HG03108 (cell line): ENCODE data around the gene INPP5D.

Experiments used
- ATAC-seq: cut with Tn5 transposase; IDR thresholded peaks from one replicate; pipeline ENCODE4 v1.9.1; 2021; ENCODE audit warnings: moderate library complexity; ENCODE audit not compliant: unreplicated experiment

The INPP5D gene

DNA sequence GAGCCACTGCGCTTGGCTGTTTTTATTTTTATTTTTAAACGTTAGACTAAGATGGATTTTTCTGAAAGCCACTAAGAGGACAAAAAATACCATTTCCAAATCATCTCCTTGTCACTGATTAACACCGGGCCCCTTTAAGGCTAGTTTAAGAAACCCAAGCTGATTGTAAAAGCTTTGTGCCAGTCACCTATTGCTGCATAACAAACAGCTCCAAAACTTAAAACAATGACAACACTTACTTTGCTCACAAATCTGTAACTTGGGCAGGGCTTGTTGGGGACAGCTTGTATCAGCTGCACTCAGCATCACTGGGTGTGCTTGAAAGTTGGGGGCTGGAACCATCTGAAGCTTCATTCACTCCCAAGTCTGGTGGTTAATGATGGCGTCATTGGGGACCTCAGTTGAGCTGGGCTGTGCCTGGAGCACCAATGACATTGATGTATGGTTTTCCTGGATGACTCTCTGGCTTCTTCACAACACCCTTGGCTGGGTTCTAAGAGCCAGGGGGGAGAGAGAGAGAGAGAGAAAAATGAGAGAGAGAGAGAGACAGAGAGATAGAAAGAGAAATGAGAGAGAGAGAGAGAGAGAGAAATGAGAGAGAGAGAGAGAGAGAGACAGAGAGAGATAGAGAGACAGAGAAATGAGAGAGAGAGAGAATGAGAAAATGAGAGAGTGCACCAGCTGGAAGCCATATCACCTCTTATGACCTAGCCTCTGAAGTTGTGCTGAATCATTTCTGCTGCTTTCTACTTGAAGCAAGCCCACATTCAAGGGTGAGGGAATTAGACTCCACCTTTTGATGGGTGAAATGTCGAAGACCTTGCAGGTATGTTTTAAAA lies 165.3 kb downstream of the INPP5D start:
- ATAC-seq: no peak

DNA sequence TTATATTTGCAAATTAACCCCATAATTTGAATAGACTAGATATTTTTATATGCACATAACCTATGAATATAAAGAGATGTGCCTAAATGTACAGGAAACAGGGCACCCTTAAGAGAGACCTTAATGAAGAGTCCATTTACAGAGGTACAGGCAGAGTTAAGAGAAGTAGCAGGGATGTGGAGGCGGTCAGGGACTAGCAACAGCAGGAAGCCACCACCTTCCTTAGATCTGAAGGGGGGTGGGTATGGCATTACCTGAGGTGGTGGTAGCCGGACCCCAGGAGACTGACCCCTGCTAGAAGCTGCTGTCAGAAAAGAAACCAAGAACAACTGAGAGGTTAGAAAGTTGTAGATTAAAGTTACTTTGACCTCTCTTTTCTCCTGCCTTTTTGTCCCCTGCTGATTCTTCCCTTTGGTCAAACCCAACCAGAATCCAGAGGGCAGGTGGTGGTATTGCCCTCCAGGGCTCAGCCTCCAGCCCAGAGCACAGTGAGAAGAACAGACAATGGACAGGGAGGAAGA lies 166.4 kb downstream of the INPP5D start:
- ATAC-seq: no peak

DNA sequence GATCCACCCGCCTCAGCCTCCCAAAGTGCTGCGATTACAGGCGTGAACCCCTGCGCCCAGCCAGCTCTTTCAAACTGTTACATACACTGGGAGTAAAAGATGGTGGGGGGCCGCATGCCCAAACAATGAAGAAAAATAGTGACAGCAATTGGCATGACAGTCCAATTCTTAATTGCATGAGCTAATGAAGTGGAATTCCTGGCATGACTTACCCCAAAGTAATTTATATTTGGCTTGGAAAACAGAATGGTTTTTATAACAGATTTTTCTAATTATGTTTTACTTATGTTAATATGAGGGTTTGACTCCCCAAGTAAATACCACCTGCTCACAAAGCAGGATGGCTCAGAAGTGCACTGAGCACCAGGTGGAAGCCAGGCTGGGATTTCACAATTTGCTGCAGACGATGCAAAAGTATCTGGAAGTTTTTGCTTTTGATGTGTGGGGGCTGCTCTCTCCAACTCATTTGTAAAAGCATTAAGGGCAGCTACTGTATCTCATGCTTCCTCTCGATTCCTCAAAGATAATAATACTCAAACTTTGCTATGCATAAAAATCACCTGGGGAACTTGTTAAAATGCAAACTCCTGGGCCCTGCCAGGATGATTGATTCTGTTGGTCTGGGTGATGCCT lies 167.3 kb downstream of the INPP5D start:
- ATAC-seq: no peak

DNA sequence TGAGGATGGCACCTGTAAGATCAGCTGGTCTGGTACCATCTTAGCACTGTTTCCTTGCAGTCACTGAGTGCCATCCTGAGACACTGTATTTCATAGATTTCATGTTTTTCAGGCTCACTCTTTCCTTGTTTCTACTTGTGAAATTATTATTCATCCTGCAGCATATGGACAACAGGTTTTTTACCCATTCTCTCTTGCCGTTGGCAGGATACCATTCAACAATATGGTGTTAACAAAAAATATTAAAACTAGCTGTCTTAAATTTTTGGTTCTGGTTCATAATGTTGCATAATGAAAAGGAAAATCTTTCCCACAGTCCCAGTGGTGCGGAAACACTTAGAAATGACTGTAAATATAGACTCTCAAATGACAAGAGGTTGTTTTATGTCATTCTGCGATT lies 168.2 kb downstream of the INPP5D start:
- no peak for ATAC-seq

DNA sequence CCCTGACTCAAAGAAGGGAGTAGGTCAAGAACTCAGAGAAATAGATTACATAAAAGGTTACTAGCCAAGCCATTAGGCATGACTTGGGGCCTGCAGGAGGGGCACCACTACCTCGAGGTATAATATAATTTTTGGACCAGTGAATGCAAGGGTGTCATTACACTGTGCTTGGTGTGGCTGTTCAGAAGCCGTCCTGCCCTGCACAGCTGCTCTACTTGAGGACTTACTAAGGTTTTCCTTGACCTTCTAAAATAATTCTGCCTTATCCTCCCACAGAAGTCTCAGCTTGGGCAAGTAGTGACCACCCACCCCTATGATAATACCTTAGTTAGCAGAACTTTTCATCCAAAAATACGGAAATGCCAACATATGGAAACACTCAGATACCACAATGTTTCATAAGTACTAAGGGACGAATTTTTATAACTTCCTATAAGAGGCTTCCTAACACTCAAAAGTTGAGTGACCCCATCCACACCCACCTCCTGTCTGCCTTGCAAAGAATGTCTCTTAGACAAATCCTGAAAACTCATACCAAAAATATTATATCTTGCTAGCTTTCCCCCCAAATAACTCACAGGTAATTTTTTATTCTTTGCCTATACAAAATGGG lies 173.6 kb downstream of the INPP5D start:
- no peak for ATAC-seq

DNA sequence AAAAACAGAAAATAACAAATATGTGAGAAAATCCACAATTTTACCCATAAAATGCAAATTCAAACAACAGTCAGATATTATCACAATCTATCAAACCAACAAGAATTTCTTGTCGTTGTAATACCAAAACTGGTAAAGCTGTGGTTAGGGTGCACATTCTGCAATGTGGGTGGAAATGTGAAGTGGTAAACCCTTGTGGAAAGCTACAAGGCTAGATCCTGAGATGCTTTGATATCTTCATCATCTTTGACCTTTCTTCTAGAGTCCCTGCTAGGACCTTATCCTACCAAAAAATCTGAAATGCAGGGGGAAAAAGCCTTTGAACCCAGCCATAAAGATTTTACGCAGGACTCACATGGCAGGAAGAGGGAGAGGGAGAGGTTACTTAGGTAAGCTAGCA lies 174.1 kb downstream of the INPP5D start:
- ATAC-seq: no peak

DNA sequence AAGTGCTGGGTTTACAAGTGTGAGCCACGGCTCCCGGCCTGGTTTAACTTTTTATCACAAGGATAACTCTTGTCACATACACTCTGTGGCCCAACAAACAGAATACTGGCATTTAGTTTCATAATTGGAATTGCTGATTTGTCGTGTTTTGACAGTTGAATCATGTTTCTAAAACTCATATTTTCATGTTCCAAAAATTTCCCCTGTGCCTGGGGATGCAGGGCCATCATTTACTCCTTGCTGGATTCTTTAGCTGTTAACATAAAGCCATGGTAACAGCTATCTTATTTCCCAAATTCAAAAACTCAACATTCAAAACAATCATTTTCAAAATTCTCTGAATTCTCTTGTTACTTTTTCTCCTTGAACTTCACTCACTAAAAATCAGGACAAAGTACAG lies 174.9 kb downstream of the INPP5D start:
- no peak for ATAC-seq

DNA sequence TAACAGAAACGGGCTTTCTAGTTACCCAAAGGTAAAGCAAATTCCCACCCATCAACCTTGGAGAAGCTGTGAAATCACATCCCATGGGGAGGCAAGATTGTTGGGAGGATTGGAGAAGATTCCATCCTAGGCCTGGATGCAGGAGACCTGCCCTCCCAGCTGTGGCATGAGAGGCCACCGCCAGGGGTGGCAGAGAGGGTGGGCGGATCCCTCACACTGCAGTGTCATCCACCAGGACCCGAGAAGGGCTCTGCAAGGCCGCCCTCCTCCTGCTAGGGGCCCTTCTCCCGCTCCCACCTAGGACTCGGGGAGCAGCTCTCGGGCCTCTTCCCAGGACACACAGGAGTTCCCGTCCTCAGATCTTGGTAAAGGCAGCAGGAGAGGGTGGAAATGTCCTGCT lies 175.8 kb downstream of the INPP5D start:
- no peak for ATAC-seq

DNA sequence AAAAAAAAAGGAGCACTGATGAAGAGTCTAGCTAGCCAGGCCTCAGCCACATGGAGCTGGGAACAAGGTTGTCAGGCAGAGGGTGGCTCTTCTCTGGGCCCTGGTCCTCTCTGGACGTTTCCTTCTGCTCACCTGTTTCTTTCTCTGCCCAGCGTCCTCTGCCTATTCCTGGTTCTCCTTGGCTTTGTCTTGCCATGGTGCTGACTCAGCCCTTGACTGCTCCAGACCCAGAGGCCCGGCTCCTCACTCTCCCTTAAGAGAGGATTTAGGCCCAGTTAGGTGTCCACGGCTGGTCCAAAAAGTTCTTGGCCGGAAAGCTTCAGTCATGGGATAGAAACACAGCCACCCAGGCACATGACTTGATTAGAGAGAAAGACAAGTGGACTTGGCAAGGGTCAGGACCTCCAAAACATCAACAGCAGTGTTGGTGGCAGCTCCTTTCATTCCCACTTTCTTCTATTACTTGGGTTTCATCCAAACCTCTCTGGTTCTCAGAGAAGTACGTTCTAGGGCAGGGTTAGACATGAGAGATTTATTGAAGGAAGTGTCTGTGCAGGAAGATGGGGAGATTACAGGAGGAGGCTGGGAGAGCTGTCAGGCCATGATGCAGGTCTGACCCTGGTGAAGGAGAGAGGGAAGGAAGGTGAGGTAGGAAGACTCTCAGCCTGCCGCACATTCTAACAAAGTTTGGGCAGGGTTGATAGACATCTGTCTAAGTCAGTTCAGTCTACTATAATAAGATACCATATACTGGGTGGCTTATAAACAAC lies 176.9 kb downstream of the INPP5D start:
- ATAC-seq: no peak

DNA sequence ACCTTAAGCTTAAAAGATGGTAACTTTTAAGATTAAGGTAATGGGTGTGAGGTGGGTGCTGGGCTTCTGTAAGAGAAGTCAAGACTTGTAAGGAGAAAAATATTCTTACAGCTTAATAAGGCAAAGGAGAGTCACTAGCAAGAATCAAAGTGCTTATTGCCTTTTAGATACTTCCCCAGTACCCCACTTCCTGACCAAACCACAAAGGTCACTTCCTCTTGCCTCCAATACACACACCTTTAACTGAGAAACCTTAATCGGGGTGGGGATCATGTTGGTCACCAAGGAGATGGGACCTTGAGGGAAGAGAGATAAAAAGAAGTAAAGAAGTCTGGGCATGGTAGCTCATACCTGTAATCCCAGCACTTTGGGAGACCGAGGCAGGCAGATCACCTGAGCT lies 180.8 kb downstream of the INPP5D start:
- ATAC-seq: no peak

DNA sequence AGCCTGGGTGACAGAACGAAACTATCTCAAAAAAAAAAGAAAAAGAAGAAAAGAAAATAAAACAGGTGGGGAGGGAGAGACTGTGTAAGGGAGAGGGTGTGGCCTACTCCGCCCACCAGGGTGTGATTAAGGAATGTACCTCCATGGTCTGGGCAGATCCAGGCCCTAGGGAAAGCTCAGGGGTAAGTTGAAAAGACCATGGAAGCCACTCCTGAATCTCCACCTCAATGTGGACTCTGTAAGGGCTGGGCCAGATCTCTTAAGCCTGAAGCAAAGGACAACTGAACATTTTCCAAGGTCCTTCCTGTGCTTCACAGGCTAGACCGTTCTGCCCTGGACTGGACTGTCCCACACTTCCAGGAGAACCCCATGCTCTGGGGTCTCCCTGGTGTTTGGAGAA lies 181.7 kb downstream of the INPP5D start:
- ATAC-seq: no peak

DNA sequence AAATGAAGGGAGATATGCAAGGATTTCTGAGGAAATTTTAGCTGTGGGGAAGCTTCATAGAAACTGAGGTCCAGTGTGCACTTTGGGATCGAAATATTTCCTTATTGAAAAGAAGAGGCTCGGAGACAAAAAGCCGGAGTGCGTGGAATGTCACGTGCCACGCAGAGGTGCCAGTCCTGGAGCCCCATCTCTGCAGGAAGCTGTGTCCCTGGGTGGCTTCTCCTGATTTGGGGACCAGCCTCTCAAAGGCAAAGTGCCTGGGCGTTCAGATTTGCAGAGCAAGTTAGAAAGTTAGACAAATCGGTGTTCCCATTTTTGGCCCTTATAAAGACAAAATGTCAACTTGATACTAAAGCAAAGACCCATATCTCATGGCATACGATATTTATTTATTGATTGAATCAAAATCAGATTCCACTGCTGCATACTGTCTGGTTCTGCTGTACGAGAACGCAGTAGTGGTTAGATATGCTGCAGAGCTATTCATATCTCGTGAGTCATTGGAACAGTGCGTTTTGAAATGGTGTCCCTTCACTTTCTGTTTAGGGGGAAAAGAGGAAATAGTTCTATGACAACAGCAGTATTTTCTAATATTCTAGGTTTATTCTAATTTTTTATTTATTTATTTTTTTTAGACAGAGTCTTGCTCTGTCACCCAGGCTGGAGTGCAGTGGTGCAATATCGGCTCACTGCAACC lies 182.2 kb downstream of the INPP5D start:
- ATAC-seq: no peak

DNA sequence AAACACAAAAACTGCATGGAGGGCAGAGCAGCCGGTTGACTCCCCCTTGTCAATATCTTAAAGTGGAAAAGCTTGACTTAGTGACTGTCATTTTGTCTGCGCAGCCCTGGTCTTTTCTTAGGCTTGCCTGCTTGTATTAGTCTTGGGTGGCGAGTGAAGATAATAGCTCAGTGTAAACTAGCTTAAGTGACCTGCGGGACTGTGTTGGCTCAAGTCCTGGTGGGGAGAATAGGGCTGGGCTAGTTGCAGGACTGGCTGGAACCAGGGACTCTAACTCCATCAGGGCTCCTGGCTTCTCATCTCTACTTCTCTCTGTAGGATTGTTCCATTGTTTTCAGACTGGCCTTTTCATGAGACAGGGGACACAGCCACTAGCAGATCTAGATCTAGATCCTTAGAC lies 183.2 kb downstream of the INPP5D start:
- no peak for ATAC-seq

DNA sequence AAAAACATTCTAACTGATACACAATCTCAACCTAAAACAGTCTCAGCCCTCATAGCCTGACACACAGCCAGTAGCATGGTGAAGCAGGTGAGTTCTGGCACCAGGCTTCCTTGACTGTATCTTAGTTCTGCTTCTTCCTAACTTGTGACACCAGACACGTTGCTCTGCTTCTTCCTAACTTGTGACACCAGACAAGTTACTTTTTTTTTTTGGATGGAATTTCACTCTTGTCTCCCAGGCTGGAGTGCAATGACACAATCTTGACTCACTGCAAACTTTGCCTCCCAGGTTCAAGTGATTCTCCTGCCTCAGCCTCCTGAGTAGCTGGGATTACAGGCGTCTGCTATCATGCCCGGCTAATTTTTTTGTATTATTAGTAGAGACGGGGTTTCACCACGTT lies 184.7 kb downstream of the INPP5D start:
- no peak for ATAC-seq

DNA sequence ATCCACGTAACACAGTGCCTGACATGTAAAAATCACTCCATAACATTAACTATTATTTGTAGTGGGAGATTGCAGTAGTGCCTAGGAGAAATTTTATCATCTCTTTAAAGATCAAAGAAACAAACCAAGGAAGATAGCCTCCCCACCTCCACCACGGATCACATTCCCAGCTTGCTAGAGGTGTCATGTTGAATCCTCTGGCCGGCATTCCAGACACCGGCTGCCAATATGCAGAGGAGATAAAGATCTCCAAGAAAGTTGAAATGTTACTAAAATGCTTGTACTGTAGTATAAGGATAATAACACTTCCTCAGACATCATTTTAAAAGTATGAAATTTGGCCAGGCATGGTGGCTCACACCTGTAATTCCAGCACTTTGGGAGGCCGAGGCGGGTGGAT lies 185.3 kb downstream of the INPP5D start:
- no peak for ATAC-seq

DNA sequence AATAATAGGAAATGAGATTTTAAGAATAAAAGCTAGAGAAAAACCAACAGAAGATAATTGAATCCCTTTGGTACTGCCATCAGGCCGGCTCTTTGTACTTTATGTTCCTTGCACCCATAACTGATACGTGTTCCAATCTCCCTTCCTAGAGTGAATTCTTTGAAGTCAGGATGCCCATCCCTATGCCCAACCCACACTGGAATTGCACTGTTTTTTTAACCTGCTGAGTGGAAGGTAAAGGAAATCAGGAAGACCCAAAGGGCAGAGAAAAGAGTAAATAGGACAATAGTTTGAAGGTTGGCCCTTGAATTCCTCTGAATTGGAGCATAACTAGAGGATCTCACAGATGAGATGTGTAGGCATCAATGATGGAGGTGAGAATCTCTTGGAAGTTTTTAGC lies 187.0 kb downstream of the INPP5D start:
- no peak for ATAC-seq

DNA sequence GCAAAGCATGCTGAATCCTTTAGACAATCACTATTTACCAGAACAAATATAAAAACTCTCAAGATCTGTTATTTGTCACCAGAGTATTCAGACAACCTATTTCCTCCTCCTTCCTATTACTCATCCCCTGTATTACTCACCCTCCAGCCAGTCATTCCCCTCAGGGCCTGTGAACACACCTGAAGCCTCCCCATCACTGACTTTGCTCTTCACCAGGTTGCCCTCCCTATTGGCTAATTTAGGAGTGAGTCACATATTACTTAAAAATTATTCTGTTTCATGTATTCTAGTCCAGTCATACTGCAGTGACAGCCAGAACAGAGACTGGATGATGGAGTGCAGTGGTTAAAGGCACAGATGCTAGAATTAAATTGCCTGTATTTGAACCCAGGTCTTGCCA lies 187.6 kb downstream of the INPP5D start:
- ATAC-seq: no peak

DNA sequence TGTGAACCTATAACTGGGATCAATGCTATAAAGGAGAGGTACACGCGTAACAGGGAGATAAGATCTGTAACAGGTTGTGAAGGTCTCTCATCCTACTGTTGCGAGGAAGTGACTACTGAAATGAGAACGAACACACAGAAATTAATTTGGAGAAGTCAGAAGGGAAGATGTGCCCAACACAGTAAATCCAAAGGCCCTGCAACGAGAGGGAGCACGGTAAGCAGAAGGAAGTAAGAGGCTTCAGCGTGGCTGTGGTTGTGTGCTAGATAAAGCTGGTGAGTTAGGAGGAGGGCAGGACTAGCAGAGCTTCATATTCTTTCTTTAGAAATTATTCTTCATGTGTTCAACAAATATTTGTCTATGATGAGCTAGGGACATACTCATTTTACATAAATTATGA lies 188.9 kb downstream of the INPP5D start:
- ATAC-seq: no peak

DNA sequence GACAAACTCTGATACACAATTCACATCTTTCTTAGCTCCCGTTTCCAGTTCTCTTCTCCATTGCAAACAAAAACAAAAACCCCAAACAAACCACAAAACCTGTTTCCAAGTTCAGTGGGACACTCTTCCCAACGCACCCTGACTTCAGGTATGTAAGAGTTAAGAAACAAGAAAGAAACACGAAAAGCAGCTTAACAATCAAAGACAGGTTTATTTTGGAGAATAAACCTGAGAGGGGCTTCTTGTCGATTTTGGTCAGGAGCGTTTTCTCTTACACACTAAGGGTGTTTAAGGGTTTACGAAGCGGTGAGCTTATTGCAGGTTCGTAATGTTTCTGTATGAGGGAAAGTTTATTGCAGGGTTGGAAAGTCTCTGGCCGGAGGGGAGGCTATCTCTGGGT lies 190.4 kb downstream of the INPP5D start:
- no peak for ATAC-seq

DNA sequence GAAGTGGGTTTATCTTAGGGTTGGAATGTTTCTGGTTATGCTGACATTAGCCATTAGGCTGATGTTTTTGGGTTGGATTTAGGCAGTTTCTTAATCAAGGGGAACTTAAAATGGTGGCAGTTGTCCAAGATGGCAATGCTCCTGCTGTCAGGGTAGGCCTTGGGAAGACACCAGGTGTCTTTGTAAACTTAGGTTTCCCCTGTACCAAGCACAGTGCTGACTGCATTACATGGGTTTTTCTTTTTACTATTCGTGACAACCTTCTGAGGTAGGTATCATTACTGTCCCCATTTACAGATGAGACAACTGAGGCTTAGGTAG lies 190.8 kb downstream of the INPP5D start:
- no peak for ATAC-seq
